ENCODE data around the gene WDFY3. TPM values are rescaled to one million over a fixed set of nuclear protein-coding genes. Genes with fewer than 3 reads are reported as not detected.

The WDFY3 gene
- total RNA-seq, 1 experiment from 2014 or later = 39.9 TPM

DNA sequence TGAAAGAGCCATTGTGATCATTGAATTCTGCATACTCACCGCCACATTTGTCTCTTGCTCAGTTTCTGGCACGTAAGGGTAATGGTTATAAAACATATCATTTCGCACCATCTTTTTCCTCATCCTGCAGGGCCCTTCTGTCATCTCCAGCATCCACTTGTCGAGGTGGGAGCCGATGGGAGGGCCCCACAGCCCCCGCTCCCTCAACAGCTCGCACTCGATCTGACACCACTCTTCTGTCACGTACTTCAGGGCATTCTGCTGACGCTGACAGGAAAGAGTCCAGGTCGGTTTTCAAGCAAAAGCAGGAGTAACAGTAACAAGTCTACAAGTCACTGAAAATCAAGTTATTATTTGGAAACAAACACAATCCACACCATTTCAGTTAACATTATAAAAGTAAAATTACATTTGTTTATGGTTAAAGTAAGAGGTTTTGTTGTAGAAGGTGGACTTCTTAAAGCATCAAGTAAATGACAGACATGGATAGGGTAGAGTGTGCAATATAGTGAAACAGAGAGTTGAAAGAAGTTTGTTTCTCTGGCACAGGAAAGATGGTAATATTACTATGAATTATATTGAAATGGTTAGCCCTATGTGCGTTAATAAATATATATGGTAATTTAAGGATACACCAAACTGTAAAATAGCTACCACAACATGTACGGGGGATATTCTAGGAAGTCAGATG lies 233.0 kb downstream of the WDFY3 start:
- POLR2A ChIA-PET = no interaction called here
- H3K9me3 ChIP-seq (ENCODE audit: control insufficient read depth in 1 of 2, insufficient read depth in 1 of 2, low read depth in 1 of 2, low read length in 2 of 2) = no peaks in the 10 kb centered on the region
- BruUV-seq (replicated peaks) = no TSS peak
- DNase-seq (ENCODE audit: low read depth, low spot score) (no peak), ATAC-seq (no peak)
- H3K9me2 ChIP-seq (ENCODE audit: insufficient read depth) = no peaks in the 10 kb centered on the region
- no peaks in the 10 kb centered on the region for H3K27me3 ChIP-seq (ENCODE audit: insufficient read depth, low read length)
- no peak overlapping the region for H2AFZ ChIP-seq (ENCODE audit: low read depth, low read length, poor library complexity, severe bottlenecking)
- H3K27ac ChIP-seq (ENCODE audit: low read depth, low read length) = no peak overlapping the region
- H3K79me2 ChIP-seq (ENCODE audit: insufficient read depth, low read length) = no peaks in the 10 kb centered on the region
- no peaks in the 10 kb centered on the region for H4K20me1 ChIP-seq (ENCODE audit: insufficient read depth)
- no peak overlapping the region for H3K4me2 ChIP-seq (ENCODE audit: low read length)
- RAD21 ChIA-PET (ENCODE audit: low non-redundant PET in 1 of 2, low total read pairs in 2 of 2, uncharacterized antibody in 2 of 2, unreplicated experiment in 2 of 2) = no interaction called here
- TF ChIP-seq, protein P1, sequence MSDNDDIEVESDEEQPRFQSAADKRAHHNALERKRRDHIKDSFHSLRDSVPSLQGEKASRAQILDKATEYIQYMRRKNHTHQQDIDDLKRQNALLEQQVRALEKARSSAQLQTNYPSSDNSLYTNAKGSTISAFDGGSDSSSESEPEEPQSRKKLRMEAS (IDR thresholded peaks at IDR 0.05) = no peak
- TF ChIP-seq FOSL1 (IDR thresholded peaks at IDR 0.05; ENCODE audit: low read depth) (no peak), SP1 (IDR thresholded peaks at IDR 0.05; ENCODE audit: low read depth) (no peak), SRF (IDR thresholded peaks at IDR 0.05; ENCODE audit: low read depth) (no peak), POLR2AphosphoS5 (IDR thresholded peaks at IDR 0.05; ENCODE audit: low read depth, low read length) (no peak), ZNF274 (IDR thresholded peaks at IDR 0.05; ENCODE audit: low read depth, low read length) (no peak), RAD21 (IDR thresholded peaks at IDR 0.05; ENCODE audit: low read depth) (no peak), EZH2 (IDR thresholded peaks at IDR 0.05) (no peak), CTCF (IDR thresholded peaks at IDR 0.05 in 2 of 3, conservative IDR thresholded peaks at IDR 0.05 in 1 of 3; ENCODE audit: borderline replicate concordance in 1 of 3, insufficient read depth in 1 of 3, low read depth in 2 of 3, low read length in 2 of 3) (no peak)
- no peaks in the 10 kb centered on the region; a peak in 1 of 4 replicates for H3K36me3 ChIP-seq (ENCODE audit: control insufficient read depth in 1 of 2, insufficient read depth in 2 of 2, low read length in 2 of 2)
- CTCF ChIA-PET = no interaction called here
- intact Hi-C loops (cut with micrococcal nuclease) = no loop called here
- H3K9ac ChIP-seq (ENCODE audit: low read length) = no peak overlapping the region
- no peak overlapping the region for H3K4me3 ChIP-seq (replicated peaks in 1 of 2; ENCODE audit: low read depth in 1 of 2, low read length in 2 of 2)
- H3K4me1 ChIP-seq (ENCODE audit: control insufficient read depth in 1 of 2, insufficient read depth in 2 of 2, low read length in 2 of 2) = no peaks in the 10 kb centered on the region

Data from HCT116 (cell line).